CD4-positive, alpha-beta T cell treated with Interleukin-21 for 1 hour (primary cell): Measurements from ENCODE around the gene ZNF468.
A peak's percentile ranks its signal among the peaks of the same experiment; 100 is the strongest.
"Not testable (repeated sequence)": the region's sequence is repeated elsewhere in the genome, so short reads cannot be mapped to it uniquely, and the experiment has no call there.

ENCODE experiments used
- DNase-seq: peaks from one replicate; pipeline ENCODE4 v3.0.0-alpha.2; 2020

The ZNF468 gene

GRCh38 chr19:52823676-52824075 is 33.7 kb downstream of the ZNF468 start:
- no peak for DNase-seq

GRCh38 chr19:52821204-52821960 is 36.0 kb downstream of the ZNF468 start, which contains the start of gene ZNF28:
TSS of gene ZNF28 (minus strand) at chr19:52821633. CDS start at chr19:52817958, 3,675 bp downstream.
- DNase-seq, result peak; percentile 82

DNA sequence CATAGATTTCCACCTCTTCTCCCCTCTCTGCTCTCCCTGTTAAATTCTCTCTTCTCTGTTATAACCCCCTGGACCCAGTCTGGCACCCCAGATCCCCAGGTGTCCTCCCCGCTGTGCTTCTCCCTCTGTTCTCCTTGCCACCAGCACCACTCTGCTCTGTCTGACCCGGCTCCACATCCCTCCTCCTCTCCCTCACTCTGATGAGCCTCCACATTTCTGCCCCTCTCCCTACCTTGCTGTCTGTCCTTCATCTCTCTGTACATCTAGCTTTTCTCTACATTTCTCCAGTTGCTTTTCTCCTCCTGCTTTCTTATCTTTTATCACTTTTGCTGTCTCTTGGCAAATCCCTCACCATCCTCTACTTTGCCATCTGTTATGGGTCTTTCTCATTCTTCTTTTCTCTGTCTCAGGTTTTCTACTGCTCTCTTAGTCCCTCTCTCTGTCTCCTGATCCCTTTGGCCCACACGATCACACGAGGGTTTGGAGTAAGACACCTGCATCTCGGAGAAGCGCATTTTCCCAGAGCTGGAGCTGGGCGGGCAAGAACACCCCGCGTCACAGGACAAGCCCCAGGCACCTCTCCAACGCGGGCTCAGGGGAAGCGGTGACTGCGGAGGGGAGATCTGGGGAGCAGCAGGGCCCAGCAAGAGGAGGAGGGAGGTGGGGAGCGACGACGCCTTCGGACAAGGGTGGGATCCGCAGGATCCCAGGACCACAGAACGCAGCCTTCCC is 36.8 kb downstream of the ZNF468 start:
- peak; percentile 17 for DNase-seq

DNA sequence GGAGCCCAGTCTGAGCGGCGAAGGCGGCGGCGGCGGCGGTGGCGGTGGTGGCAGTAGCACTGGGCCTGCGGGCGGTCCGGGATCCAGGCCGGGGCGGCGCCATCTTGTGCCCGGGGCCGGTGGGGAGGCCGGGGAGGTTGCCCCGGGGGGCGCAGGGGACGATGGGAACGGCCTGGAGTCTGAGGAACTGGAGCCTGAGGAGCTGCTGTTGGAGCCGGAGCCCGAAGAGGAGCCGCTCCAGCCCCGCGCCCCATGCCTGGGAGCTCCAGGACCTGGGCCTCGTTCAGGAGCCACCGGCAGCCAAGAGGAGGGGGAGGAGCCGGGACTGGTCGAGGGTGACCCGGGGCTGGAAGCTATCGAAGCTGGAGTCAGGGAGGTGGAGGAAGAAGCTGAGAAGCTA is 47.6 kb downstream of the ZNF468 start:
- DNase-seq, result no peak

DNA sequence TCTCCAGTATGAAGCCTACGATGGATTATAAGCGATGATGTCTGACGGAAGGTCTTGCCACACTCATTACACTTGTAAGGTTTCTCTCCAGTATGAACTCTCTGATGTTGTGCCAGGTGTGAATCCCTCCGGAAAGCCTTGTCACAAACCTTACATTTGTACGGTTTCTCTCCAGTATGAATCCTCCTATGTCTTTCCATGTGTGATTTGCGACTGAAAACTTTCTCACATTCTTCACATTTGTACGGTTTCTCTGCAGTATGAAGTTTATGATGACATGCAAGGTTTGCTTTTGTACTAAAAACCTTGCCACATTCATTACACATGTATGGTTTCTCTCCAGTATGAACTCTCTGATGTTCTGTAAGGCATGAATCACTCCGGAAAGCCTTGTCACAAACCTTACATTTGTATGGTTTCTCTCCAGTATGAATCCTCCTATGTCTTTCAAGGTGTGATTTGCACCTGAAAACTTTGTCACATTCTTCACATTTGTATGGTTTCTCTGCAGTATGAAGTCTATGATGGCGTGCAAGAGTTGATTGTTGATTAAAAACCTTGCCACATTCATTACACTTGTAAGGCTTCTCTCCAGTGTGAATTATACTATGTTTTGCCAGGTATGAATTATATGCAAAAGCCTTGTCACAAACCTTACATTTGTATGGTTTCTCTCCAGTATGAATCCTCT is 57.3 kb downstream of the ZNF468 start:
- not testable (repeated sequence) for DNase-seq

- no peak for DNase-seq
Observed at GRCh38 chr19:52789440-52789839, 68.0 kb downstream of the ZNF468 start.
